Suprapubic skin (tissue), 4 donors: ENCODE measurements around the gene TMEM242. TPM values are rescaled to one million over a fixed set of nuclear protein-coding genes. Genes with fewer than 3 reads are reported as not detected.

Experiments
- DNase-seq, 2 donors: peaks; one replicate each; pipeline ENCODE4 v3.0.0-alpha.2; 2019; ENCODE audit warnings: low spot score in 2 of 2
- H3K27ac ChIP-seq: fragments of 200-600 bp; sonication (generic); one replicate; pipeline ENCODE4 v1.5.1; 2019
- H3K27me3 ChIP-seq: fragments of 200-600 bp; sonication (generic); one replicate; pipeline ENCODE4 v1.5.1; 2019
- H3K36me3 ChIP-seq: fragments of 200-600 bp; sonication (generic); one replicate; pipeline ENCODE4 v1.5.1; 2019
- H3K4me1 ChIP-seq: fragments of 200-600 bp; sonication (generic); one replicate; pipeline ENCODE4 v1.5.1; 2019
- H3K4me3 ChIP-seq: fragments of 200-600 bp; sonication (generic); one replicate; pipeline ENCODE4 v1.5.1; 2019; ENCODE audit warnings: mild to moderate bottlenecking
- H3K9me3 ChIP-seq: fragments of 200-600 bp; sonication (generic); one replicate; pipeline ENCODE4 v1.5.1; 2019
- CTCF ChIP-seq, 2 donors: fragments of 200-600 bp in 1 of 2; fragments of 450-650 bp in 1 of 2; sonication (generic) in 1 of 2; IDR thresholded peaks; one replicate each; pipeline ENCODE4 v1.5.1; 2016 to 2019; ENCODE audit warnings: antibody characterized with exemption in 2 of 2, mild to moderate bottlenecking in 1 of 2, moderate library complexity in 1 of 2
- EP300 ChIP-seq: sonication (generic); formaldehyde crosslinking; IDR thresholded peaks from one replicate; pipeline ENCODE4 v1.6.1; 2017; ENCODE audit warnings: antibody characterized with exemption
- POLR2A ChIP-seq, 2 donors: fragments of 450-650 bp; IDR thresholded peaks; one replicate each; pipeline ENCODE4 v1.6.1; 2017; ENCODE audit warnings: antibody characterized with exemption in 2 of 2, mild to moderate bottlenecking in 2 of 2, moderate library complexity in 2 of 2
- POLR2AphosphoS5 ChIP-seq, 3 donors: sonication (generic); formaldehyde crosslinking; IDR thresholded peaks; one replicate each; pipeline ENCODE4 v1.6.1; 2017; ENCODE audit warnings: antibody characterized with exemption in 3 of 3
- WGBS: methylation state at CpG from one replicate; pipeline ENCODE4 v1.1.5; 2018; 5-methylcytosine and 5-hydroxymethylcytosine counted together
- total RNA-seq, 4 donors: library from RNA; depleted of rRNA; stranded (reverse); fragments of >200 nt; gene quantifications; one replicate each; pipeline ENCODE4 v1.1.0, GENCODE V29; 2016

Gene TMEM242
- total RNA-seq, 4 donors from 2014 or later, result 3.9 to 5.7 (median 4.6) TPM

DNA sequence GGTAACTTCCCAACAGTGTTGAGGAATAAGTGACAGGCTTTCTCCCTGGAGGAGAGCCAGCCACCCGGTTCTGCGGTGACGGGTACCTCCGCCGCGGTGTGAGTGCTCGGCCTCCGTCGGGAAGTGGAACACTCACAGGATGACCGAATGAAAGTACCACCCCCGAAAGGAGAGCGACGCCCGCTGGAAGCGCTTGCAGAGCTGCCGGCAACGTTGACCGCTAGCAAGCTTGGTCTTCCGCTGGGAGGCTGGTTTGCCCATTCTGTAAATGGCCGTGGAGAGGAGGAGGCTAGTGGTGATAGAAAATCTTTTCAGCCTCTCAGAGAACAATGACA, 614 bp upstream of the TMEM242 start:
- Histone ChIP-seq H3K36me3 (peaks cover 4% of the 10 kb centered on the region), H3K9me3 (no peaks in the 10 kb centered on the region), H3K4me3 (peak overlapping the region; percentile 92), H3K27me3 (no peaks in the 10 kb centered on the region), H3K27ac (peak overlapping the region; percentile 93), H3K4me1 (peaks cover 26% of the 10 kb centered on the region)
- TF ChIP-seq POLR2A (IDR thresholded peaks at IDR 0.05), result peak in 1 of 2 donors; percentile 16
- peak in 1 of 3 donors; percentile 30 for TF ChIP-seq POLR2AphosphoS5 (IDR thresholded peaks at IDR 0.05)
- TF ChIP-seq EP300, result no peak
- TF ChIP-seq CTCF (IDR thresholded peaks at IDR 0.05), result no peak
- WGBS, result 1% methylated on average over 20 of the region's 20 CpGs
- peak; percentile 83 to 90 for DNase-seq

DNA sequence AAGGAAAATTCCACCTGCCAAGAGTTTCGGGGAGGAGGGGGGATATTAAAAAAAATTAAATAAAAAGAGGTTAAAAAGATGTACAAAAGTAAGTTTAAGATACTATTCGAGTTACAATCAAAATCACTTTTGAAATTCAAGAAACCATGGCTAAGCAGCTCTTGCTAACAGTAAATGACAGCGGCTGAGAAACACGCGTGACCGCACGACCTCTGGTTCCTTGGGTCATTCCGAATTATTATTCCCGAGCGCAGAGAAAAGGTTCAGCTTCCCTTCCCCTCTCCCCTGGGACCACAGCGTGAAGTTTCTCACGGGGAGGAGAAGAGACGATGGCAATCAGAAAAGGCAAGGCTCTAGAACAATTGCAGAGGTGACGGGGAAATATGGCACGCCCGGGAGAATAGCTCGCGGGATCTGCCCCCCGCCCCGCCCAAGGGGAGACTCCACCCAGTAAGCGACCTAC, 496 bp downstream of the TMEM242 start:
- no peaks in the 10 kb centered on the region for H3K9me3 ChIP-seq
- peak; percentile 92 to 93 for DNase-seq
- WGBS, result 1% methylated on average over 21 of the region's 21 CpGs
- H3K4me1 ChIP-seq, result peaks cover 26% of the 10 kb centered on the region
- no peaks in the 10 kb centered on the region for H3K27me3 ChIP-seq
- H3K4me3 ChIP-seq, result peak overlapping the region; percentile 92
- H3K27ac ChIP-seq, result peak overlapping the region; percentile 93
- TF ChIP-seq POLR2A (IDR thresholded peaks at IDR 0.05) (no peak), POLR2AphosphoS5 (IDR thresholded peaks at IDR 0.05) (no peak), EP300 (no peak), CTCF (IDR thresholded peaks at IDR 0.05) (no peak)
- H3K36me3 ChIP-seq, result peaks cover 15% of the 10 kb centered on the region

DNA sequence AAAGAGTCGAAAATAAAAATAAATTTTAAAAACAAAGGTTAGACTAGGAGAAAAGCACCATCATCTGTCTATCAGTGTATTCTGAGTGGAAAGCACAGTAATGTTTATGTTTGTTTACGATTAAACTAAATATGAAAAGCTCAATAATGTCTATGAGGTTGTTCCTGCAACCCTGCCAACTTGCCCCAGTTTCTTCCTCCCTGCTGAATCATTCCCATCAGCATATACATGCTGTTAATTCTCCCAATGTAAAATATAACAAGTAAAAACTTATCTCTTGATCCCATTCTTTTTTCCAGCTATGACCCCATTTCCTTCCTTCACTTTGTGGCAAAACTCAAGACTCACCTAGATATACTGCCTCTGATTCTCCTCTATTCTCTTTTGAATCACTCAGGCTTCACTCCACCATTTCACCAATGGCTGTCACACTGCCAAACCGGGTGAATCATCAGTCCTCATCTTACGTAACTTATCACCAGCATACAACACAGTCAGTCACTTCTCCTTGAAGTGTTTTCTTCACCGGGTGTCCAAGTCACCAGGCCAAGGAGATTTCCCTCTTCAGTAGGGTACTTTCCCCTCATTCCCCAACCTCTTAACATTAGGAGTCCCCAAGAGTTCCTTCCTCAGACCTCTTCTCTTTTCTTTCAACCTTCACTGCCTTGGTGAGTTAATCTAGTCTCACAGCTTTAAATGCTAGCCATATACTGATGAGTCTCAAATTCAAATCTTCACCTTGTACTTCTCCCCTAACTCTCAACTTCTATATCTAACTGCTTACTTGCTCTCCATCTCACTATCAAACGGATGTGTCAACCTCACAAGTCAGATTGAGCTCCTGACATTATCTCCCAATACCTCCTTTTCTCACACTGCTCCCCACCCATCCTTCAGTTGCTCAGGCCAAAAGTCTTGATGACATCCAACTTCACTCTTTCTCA, 6.2 kb downstream of the TMEM242 start:
- Histone ChIP-seq H3K27ac (peak overlapping the region; percentile 2), H3K4me3 (no peak overlapping the region), H3K4me1 (peaks cover 28% of the 10 kb centered on the region), H3K27me3 (no peaks in the 10 kb centered on the region), H3K9me3 (no peaks in the 10 kb centered on the region), H3K36me3 (peaks cover 33% of the 10 kb centered on the region)
- 37% methylated on average over 6 of the region's 6 CpGs for WGBS
- TF ChIP-seq CTCF (IDR thresholded peaks at IDR 0.05) (no peak), POLR2AphosphoS5 (IDR thresholded peaks at IDR 0.05) (peak in 1 of 3 donors; percentile 39)
- DNase-seq, result peak; percentile 86 to 88

DNA sequence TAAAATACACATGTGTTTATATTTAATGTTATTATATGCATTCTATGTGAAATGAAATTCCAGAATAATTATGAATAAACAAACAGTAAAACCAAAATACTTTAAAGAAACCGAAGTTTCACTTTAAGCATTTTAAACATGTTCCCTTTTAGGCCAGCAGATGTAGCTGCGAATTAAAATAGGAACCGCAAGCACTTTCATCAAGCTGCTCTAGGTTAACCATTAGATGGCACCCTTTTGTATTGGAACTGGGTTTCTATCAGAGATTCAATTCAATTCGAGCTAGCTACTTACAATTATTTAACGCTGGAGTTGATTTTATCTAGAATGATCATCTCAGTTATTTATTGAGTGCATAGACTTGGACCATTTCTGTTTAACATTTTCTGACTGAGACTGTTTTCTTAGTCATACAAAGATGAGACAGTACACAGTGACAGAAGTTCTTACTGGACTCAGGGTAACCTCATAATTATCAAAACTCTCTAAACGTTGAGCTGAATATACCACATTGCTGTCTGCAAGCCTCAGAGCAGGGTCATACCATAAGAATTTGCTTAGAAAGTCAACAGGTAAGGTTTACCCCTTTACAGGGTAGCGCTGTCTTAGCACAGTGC, 8.5 kb downstream of the TMEM242 start:
- no peak for DNase-seq
- Histone ChIP-seq H3K27me3 (no peaks in the 10 kb centered on the region), H3K36me3 (peaks cover 33% of the 10 kb centered on the region), H3K4me1 (peaks cover 22% of the 10 kb centered on the region), H3K27ac (no peak overlapping the region), H3K4me3 (no peak overlapping the region), H3K9me3 (no peaks in the 10 kb centered on the region)
- no peak for TF ChIP-seq POLR2AphosphoS5 (IDR thresholded peaks at IDR 0.05)
- TF ChIP-seq EP300, result no peak
- no peak for TF ChIP-seq POLR2A (IDR thresholded peaks at IDR 0.05)
- peak; percentile 67 to 70 for TF ChIP-seq CTCF (IDR thresholded peaks at IDR 0.05)
- 18% methylated on average over 7 of the region's 7 CpGs for WGBS
